ENCODE results near the gene C12orf42.

DNA sequence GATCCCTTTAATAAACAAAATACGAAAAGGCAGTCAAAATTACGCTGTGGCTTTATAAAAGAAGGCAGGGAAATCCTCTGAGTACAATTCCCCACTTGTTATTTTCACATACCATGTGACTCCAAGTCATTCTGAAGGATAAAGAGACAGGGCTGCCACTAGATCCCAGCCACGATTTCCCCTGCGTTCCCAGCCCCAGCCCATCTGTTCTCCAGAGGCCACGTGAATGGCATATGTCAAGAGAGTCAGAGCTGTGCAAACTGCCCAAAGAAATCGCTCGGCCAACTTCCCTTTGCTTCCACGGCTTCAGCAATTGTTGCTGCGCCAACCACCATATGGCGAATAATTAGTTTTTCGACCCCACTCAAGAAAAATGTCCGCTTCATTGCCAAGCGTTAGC is 161.3 kb downstream of the C12orf42 start:
- TF ChIP-seq RB1 (IDR thresholded peaks at IDR 0.05; ENCODE audit: borderline replicate concordance): no peak
- no peak for TF ChIP-seq CTCF (IDR thresholded peaks at IDR 0.05 in 2 of 3, conservative IDR thresholded peaks at IDR 0.05 in 1 of 3; ENCODE audit: control insufficient read depth in 2 of 3, extremely low read depth in 1 of 3, insufficient read depth in 1 of 3, low read depth in 3 of 3, low read length in 3 of 3)
- no peak for TF ChIP-seq HCFC1 (IDR thresholded peaks at IDR 0.05; ENCODE audit: low read length)
- TF ChIP-seq RCOR1 (conservative IDR thresholded peaks at IDR 0.05; ENCODE audit: low read depth, low read length): no peak
- no peak for TF ChIP-seq EP300 (IDR thresholded peaks at IDR 0.05; ENCODE audit: borderline replicate concordance in 1 of 2, control insufficient read depth in 1 of 2, low read depth in 2 of 2, low read length in 2 of 2)
- no peak for TF ChIP-seq RFX5 (IDR thresholded peaks at IDR 0.05; ENCODE audit: low read depth, low read length)
- no peak for TF ChIP-seq TBL1XR1 (IDR thresholded peaks at IDR 0.05; ENCODE audit: low read depth, low read length)
- no peak for TF ChIP-seq SP1 (IDR thresholded peaks at IDR 0.05; ENCODE audit: low read depth, low read length)

Data from GM12878 (cell line).